ENCODE data around the gene STT3B. TPM values are rescaled to one million over a fixed set of nuclear protein-coding genes. Genes with fewer than 3 reads are reported as not detected.

STT3B gene
- total and polyA plus RNA-seq, 7 experiments from 2014 or later: 109 to 149 (median 131) TPM

- Mint-ChIP-seq H3K36me3 (peaks cover 0 to 11% (median 0%) of the 10 kb centered on the region in 5 donors), H3K27ac (peak overlapping the region; percentile 95 to 99 (median 98)), H3K27me3 (no peaks in the 10 kb centered on the region), H3K9me3 (peaks cover 0 to 6% (median 0%) of the 10 kb centered on the region in 11 donors), H3K4me3 (peak overlapping the region in 7 of 10 donors; percentile 96 to 100 (median 98)), H3K4me1 (peaks cover 0 to 25% (median 18%) of the 10 kb centered on the region in 7 donors)
- peak overlapping the region; percentile 76 for H3K4me3 ChIP-seq (ENCODE audit: low read length)
- DNase-seq: peak; percentile 96 to 99 (median 98)
- H3K4me1 ChIP-seq (ENCODE audit: control insufficient read depth in 2 of 2, insufficient read depth in 2 of 2, low read length in 2 of 2): peaks cover 4 to 31% of the 10 kb centered on the region in 2 donors
- H3K9me3 ChIP-seq (ENCODE audit: control insufficient read depth in 2 of 3, low read length in 3 of 3): no peaks in the 10 kb centered on the region
- CTCF ChIA-PET: interaction anchor here (0.6 to 4.0 kb wide), 9 partner anchors 9 to 309 kb away, joined by 3 to 16 read pairs (median 3); no protein-coding TSS in a partner anchor
- H3K36me3 ChIP-seq (ENCODE audit: control insufficient read depth in 2 of 3, insufficient read depth in 3 of 3, low read length in 3 of 3): peaks cover 0 to 15% (median 0%) of the 10 kb centered on the region in 3 experiments
- intact Hi-C loops (cut with micrococcal nuclease): loop anchor here (1.0 to 10.0 kb wide), 31 partner anchors 10 to 1910 kb away; partner anchors contain the start of genes CMTM8 (in 2 of the 2), CNOT10 (in 2 of the 2), GPD1L (in 2 of the 2) and TGFBR2 (in 2 of the 2)
- peak overlapping the region; percentile 94 for H3K27ac ChIP-seq (ENCODE audit: low read depth, low read length)
- peak; percentile 91 for ATAC-seq
- POLR2A ChIA-PET: interaction anchor here (0.7 to 4.6 kb wide), 37 partner anchors 10 to 925 kb away, joined by 3 to 114 read pairs (median 5); partner anchors contain the start of genes GPD1L and TGFBR2
- no peaks in the 10 kb centered on the region for H3K27me3 ChIP-seq (ENCODE audit: control insufficient read depth in 2 of 2, insufficient read depth in 2 of 2, low read length in 2 of 2)
Measured at GRCh38 chr3:31531992-31532586, 636 bp upstream of the STT3B start.

- H3K4me1 ChIP-seq (ENCODE audit: control insufficient read depth in 2 of 2, insufficient read depth in 2 of 2, low read length in 2 of 2): peaks cover 18 to 42% of the 10 kb centered on the region in 2 donors
- DNase-seq (peak in 8 of 9 donors; percentile 46 to 70 (median 68)), ATAC-seq (no peak)
- Mint-ChIP-seq H3K27ac (peak overlapping the region; percentile 90 to 99 (median 97)), H3K9me3 (peaks cover 0 to 6% (median 0%) of the 10 kb centered on the region in 11 donors), H3K27me3 (no peaks in the 10 kb centered on the region), H3K4me3 (peak overlapping the region in 8 of 10 donors; percentile 96 to 100 (median 99)), H3K4me1 (peaks cover 7 to 39% (median 31%) of the 10 kb centered on the region in 7 donors), H3K36me3 (peaks cover 0 to 16% (median 7%) of the 10 kb centered on the region in 5 donors)
- no peaks in the 10 kb centered on the region for H3K27me3 ChIP-seq (ENCODE audit: control insufficient read depth in 2 of 2, insufficient read depth in 2 of 2, low read length in 2 of 2)
- H3K9me3 ChIP-seq (ENCODE audit: control insufficient read depth in 2 of 3, low read length in 3 of 3): no peaks in the 10 kb centered on the region
- peak overlapping the region; percentile 76 for H3K4me3 ChIP-seq (ENCODE audit: low read length)
- peak overlapping the region; percentile 94 for H3K27ac ChIP-seq (ENCODE audit: low read depth, low read length)
- ChIA-PET CTCF (interaction anchor here (0.6 to 4.0 kb wide), 10 partner anchors 11 to 1328 kb away, joined by 3 to 16 read pairs (median 4); no protein-coding TSS in a partner anchor), POLR2A (interaction anchor here (0.6 to 4.6 kb wide), 30 partner anchors 9 to 927 kb away, joined by 3 to 114 read pairs (median 6); partner anchors contain the start of gene TGFBR2)
- intact Hi-C loops (cut with micrococcal nuclease): loop anchor here (1.0 to 10.0 kb wide), 21 partner anchors 11 to 1909 kb away; partner anchors contain the start of genes CMTM8 (in 2 of the 2), CNOT10 (in 1 of the 2), CRTAP (in 1 of the 2) and DYNC1LI1 (in 1 of the 2)
- peaks cover 0 to 15% (median 0%) of the 10 kb centered on the region in 3 experiments for H3K36me3 ChIP-seq (ENCODE audit: control insufficient read depth in 2 of 3, insufficient read depth in 3 of 3, low read length in 3 of 3)
Measured at GRCh38 chr3:31533169-31534064, 692 bp downstream of the STT3B start.

- intact Hi-C loops (cut with micrococcal nuclease): loop anchor here (1.0 to 10.0 kb wide), 12 partner anchors 10 to 1908 kb away; partner anchors contain the start of genes CMTM8 (in 2 of the 2), CRTAP (in 1 of the 2), TGFBR2 (in 1 of the 2) and UBP1 (in 1 of the 2)
- Mint-ChIP-seq H3K4me3 (peak overlapping the region in 8 of 10 donors; percentile 96 to 100 (median 99)), H3K9me3 (peaks cover 0 to 6% (median 0%) of the 10 kb centered on the region in 11 donors), H3K27ac (peak overlapping the region; percentile 90 to 99 (median 95)), H3K36me3 (peaks cover 0 to 16% (median 7%) of the 10 kb centered on the region in 5 donors), H3K27me3 (no peaks in the 10 kb centered on the region), H3K4me1 (peaks cover 14 to 45% (median 38%) of the 10 kb centered on the region in 7 donors)
- ATAC-seq (no peak), DNase-seq (peak in 4 of 9 donors; percentile 17 to 36 (median 24))
- Histone ChIP-seq H3K27ac (ENCODE audit: low read depth, low read length) (peak overlapping the region; percentile 94), H3K27me3 (ENCODE audit: control insufficient read depth in 2 of 2, insufficient read depth in 2 of 2, low read length in 2 of 2) (no peaks in the 10 kb centered on the region), H3K36me3 (ENCODE audit: control insufficient read depth in 2 of 3, insufficient read depth in 3 of 3, low read length in 3 of 3) (peaks cover 0 to 15% (median 0%) of the 10 kb centered on the region in 3 experiments), H3K4me1 (ENCODE audit: control insufficient read depth in 2 of 2, insufficient read depth in 2 of 2, low read length in 2 of 2) (peaks cover 24 to 48% of the 10 kb centered on the region in 2 donors), H3K4me3 (ENCODE audit: low read length) (peak overlapping the region; percentile 76), H3K9me3 (ENCODE audit: control insufficient read depth in 2 of 3, low read length in 3 of 3) (no peaks in the 10 kb centered on the region)
- CTCF ChIA-PET: interaction anchor here (0.6 to 4.0 kb wide), 3 partner anchors 72 to 119 kb away, joined by 3 to 16 read pairs (median 4); no protein-coding TSS in a partner anchor
- POLR2A ChIA-PET: interaction anchor here (0.9 to 4.6 kb wide), 10 partner anchors 8 to 321 kb away, joined by 4 to 114 read pairs (median 6); no protein-coding TSS in a partner anchor
Measured at GRCh38 chr3:31534065-31534425, 1.3 kb downstream of the STT3B start.

GRCh38 chr3:31536497-31536896, 3.8 kb downstream of the STT3B start:
- Mint-ChIP-seq H3K9me3 (peaks cover 0 to 6% (median 0%) of the 10 kb centered on the region in 11 donors), H3K27me3 (no peaks in the 10 kb centered on the region), H3K4me1 (peaks cover 32 to 65% (median 57%) of the 10 kb centered on the region in 7 donors), H3K27ac (peak overlapping the region; percentile 4 to 95 (median 79)), H3K4me3 (peak overlapping the region in 8 of 10 donors; percentile 85 to 100 (median 98)), H3K36me3 (peaks cover 0 to 21% (median 10%) of the 10 kb centered on the region in 5 donors)
- Histone ChIP-seq H3K27me3 (ENCODE audit: control insufficient read depth in 2 of 2, insufficient read depth in 2 of 2, low read length in 2 of 2) (no peaks in the 10 kb centered on the region), H3K9me3 (ENCODE audit: control insufficient read depth in 2 of 3, low read length in 3 of 3) (no peaks in the 10 kb centered on the region), H3K4me3 (ENCODE audit: low read length) (peak overlapping the region; percentile 34), H3K4me1 (ENCODE audit: control insufficient read depth in 2 of 2, insufficient read depth in 2 of 2, low read length in 2 of 2) (peaks cover 36 to 40% of the 10 kb centered on the region in 2 donors), H3K27ac (ENCODE audit: low read depth, low read length) (peak overlapping the region; percentile 58), H3K36me3 (ENCODE audit: control insufficient read depth in 2 of 3, insufficient read depth in 3 of 3, low read length in 3 of 3) (peaks cover 0 to 15% (median 0%) of the 10 kb centered on the region in 3 experiments)
- DNase-seq (peak in 2 of 9 donors; percentile 20 to 22), ATAC-seq (no peak)
- CTCF ChIA-PET: interaction anchor here (0.6 to 1.9 kb wide), 5 partner anchors 14 to 1355 kb away, joined by 3 to 8 read pairs (median 4); no protein-coding TSS in a partner anchor
- POLR2A ChIA-PET: interaction anchor here (0.6 to 1.4 kb wide), 5 partner anchors 13 to 339 kb away, joined by 3 to 4 read pairs (median 3); no protein-coding TSS in a partner anchor
- intact Hi-C loops (cut with micrococcal nuclease): loop anchor here (2.0 to 10.0 kb wide), 4 partner anchors 14 to 1182 kb away; no protein-coding TSS in a partner anchor

DNA sequence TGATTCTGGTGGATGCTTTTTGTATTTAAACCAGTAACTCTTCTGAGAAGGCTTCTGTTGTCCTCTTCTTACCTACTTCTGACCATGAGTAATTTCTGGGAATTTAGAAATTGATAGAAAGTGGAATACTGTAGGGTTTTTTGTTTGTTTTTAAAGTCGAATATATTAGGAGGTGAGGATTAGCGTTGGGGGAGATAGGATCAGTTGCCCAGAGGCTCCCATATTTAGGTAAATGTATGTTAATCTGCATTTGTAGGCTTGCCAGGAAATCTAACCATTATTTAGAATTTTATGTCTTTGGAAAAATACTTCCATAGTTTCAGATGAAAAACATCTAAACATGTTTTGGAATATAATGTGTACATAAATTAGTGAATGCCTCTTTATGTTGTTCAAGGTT, 6.1 kb downstream of the STT3B start:
- ChIA-PET POLR2A (interaction anchor here (0.6 to 1.7 kb wide), 2 partner anchors 77 to 199 kb away, joined by 3 to 5 read pairs; no protein-coding TSS in a partner anchor), CTCF (interaction anchor here (1.0 to 1.1 kb wide), 2 partner anchors 74 to 86 kb away, joined by 3 read pairs; no protein-coding TSS in a partner anchor)
- H3K9me3 Mint-ChIP-seq: no peaks in the 10 kb centered on the region
- no peaks in the 10 kb centered on the region for H3K27me3 Mint-ChIP-seq
- Histone ChIP-seq H3K9me3 (ENCODE audit: control insufficient read depth in 2 of 3, low read length in 3 of 3) (no peaks in the 10 kb centered on the region), H3K27me3 (ENCODE audit: control insufficient read depth in 2 of 2, insufficient read depth in 2 of 2, low read length in 2 of 2) (no peaks in the 10 kb centered on the region), H3K4me1 (ENCODE audit: control insufficient read depth in 2 of 2, insufficient read depth in 2 of 2, low read length in 2 of 2) (peaks cover 41 to 43% of the 10 kb centered on the region in 2 donors), H3K27ac (ENCODE audit: low read depth, low read length) (no peak overlapping the region), H3K36me3 (ENCODE audit: control insufficient read depth in 2 of 3, insufficient read depth in 3 of 3, low read length in 3 of 3) (no peaks in the 10 kb centered on the region), H3K4me3 (ENCODE audit: low read length) (no peak overlapping the region)
- no peak for ATAC-seq
- peak overlapping the region in 7 of 9 donors; percentile 33 to 88 (median 56) for H3K27ac Mint-ChIP-seq
- intact Hi-C loops (cut with micrococcal nuclease): loop anchor here (5.0 to 10.0 kb wide), 3 partner anchors 78 to 1184 kb away; no protein-coding TSS in a partner anchor
- peak overlapping the region in 8 of 10 donors; percentile 2 to 100 (median 98) for H3K4me3 Mint-ChIP-seq
- peaks cover 0 to 31% (median 7%) of the 10 kb centered on the region in 5 donors for H3K36me3 Mint-ChIP-seq
- DNase-seq: no peak
- H3K4me1 Mint-ChIP-seq: peaks cover 50 to 84% (median 74%) of the 10 kb centered on the region in 7 donors
